GM12892 (cell line): Measurements from ENCODE around the gene ENOX1.

Experiments
- DNase-seq: peaks from one replicate; pipeline ENCODE4 v3.0.0; 2011; ENCODE audit not compliant: insufficient read length
- FAIRE-seq: peaks from 2 replicates; lab custom pipeline; 2011; peaks lifted over from hg19 to GRCh38; lab: Jason Lieb, UNC
- POLR2A ChIP-seq: IDR thresholded peaks from 2 replicates; pipeline ENCODE4 v1.6.1; 2011; ENCODE audit warnings: low read depth, low read length, control low read depth
- POLR2AphosphoS5 ChIP-seq: IDR thresholded peaks from 2 replicates; pipeline ENCODE4 v1.6.1; 2011; ENCODE audit warnings: low read depth, low read length, control low read depth
- TAF1 ChIP-seq: IDR thresholded peaks from 2 replicates; pipeline ENCODE4 v1.6.1; 2011; ENCODE audit warnings: low read depth, mild to moderate bottlenecking, control low read depth, low read length, borderline replicate concordance

Gene ENOX1

DNA sequence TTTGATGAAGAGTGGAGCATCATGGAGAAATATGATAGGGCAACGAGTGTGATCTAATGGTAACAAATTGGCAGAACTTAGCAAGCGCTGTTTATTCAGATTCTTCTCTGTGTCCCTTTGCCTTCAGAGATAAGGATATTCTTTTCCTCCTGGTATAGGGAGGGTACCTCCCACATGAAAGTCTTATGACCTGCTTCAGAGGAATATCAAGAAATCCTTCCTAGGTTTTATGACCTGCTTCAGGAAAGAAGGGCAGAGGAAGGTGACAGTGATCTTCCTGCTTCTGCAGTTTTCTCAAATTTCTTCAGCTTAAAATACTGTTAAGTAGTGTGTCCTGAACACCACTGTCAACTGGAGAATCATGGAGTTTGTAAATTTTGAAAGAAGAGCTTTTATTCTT is 619.0 kb downstream of the ENOX1 start:
- FAIRE-seq = no peak
- TF ChIP-seq POLR2AphosphoS5 = no peak
- TF ChIP-seq TAF1 = no peak
- TF ChIP-seq POLR2A = no peak

DNA sequence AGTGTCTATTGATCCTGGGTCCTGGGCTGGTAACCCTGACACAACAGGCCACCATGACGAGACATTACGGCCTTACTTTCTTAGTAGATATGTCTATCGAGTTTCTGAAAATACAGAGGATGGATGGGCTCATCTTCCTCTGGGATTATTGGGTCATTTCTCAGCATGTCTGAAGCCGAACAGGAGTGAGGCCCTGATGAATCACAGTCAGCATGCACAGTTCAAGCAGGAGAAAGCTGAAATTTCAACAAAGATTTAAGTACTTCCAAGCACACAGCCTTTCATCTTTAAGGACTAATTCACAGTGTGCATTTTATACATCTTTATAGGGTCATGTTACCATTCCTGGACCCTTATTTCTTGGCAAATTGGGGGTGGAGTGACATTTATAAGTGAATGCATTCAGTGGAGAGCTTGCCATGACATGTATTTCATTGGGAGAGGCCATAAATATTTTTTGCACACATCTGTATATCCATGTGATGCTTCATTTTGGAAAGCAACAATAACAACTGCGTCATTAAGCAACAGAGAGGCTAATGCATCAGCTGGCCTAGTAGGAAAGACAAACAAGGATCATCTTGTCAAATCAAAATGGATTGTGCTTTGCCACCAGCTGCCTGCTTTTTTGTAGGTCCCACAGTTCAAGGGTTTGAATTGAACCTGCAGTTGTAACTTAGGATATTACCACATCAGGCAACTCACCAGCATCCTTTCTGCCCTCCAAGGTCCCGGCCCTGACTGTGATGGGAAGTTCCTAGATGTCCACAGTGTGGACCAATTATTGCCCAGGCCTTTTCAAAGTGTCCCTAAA is 619.9 kb downstream of the ENOX1 start:
- TF ChIP-seq POLR2A = no peak
- TF ChIP-seq TAF1 = no peak
- TF ChIP-seq POLR2AphosphoS5 = no peak
- no peak for FAIRE-seq
- DNase-seq = no peak

More for the DNA sequence above, 619.0 kb downstream of the ENOX1 start:
- DNase-seq = no peak
